Measurements from ENCODE around the gene RCSD1. TPM values are rescaled to one million over a fixed set of nuclear protein-coding genes. Genes with fewer than 3 reads are reported as not detected.

Gene RCSD1
- total RNA-seq, 1 donor from 2014 or later: 39.5 TPM

DNA sequence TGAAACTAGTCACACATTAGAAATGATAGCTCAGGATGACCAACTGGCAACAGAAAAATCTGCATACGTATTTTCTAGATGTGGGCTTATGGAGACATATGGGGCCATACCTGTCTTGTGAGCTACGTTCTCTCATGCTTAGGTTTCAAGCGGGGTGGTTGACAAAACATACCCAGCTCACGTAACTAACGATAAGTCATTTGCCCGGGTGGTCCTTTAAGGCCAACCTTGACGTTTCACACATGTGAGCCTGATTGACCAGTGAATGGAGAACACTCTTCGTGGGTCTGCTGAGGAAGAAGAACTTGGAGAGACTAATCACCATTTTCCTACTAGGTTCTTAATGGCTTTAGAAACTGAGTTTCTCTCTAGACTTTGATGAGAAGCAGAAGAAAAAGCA, 13.5 kb upstream of the RCSD1 start:
- no peaks in the 10 kb centered on the region for H3K27me3 Mint-ChIP-seq (ENCODE audit: unreplicated experiment)
- no peaks in the 10 kb centered on the region for H3K9me3 Mint-ChIP-seq (ENCODE audit: unreplicated experiment)
- H3K4me1 Mint-ChIP-seq (ENCODE audit: unreplicated experiment): peaks cover 32% of the 10 kb centered on the region
- no peak overlapping the region for H3K4me3 Mint-ChIP-seq (ENCODE audit: unreplicated experiment)
- DNase-seq (ENCODE audit: low spot score): no peak
- TF ChIP-seq, protein P1, sequence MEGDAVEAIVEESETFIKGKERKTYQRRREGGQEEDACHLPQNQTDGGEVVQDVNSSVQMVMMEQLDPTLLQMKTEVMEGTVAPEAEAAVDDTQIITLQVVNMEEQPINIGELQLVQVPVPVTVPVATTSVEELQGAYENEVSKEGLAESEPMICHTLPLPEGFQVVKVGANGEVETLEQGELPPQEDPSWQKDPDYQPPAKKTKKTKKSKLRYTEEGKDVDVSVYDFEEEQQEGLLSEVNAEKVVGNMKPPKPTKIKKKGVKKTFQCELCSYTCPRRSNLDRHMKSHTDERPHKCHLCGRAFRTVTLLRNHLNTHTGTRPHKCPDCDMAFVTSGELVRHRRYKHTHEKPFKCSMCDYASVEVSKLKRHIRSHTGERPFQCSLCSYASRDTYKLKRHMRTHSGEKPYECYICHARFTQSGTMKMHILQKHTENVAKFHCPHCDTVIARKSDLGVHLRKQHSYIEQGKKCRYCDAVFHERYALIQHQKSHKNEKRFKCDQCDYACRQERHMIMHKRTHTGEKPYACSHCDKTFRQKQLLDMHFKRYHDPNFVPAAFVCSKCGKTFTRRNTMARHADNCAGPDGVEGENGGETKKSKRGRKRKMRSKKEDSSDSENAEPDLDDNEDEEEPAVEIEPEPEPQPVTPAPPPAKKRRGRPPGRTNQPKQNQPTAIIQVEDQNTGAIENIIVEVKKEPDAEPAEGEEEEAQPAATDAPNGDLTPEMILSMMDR (IDR thresholded peaks at IDR 0.05; ENCODE audit: unreplicated experiment): no peak
- H3K36me3 Mint-ChIP-seq (ENCODE audit: low read depth, unreplicated experiment): no peaks in the 10 kb centered on the region
- peak overlapping the region; percentile 78 for H3K27ac Mint-ChIP-seq (ENCODE audit: unreplicated experiment)

DNA sequence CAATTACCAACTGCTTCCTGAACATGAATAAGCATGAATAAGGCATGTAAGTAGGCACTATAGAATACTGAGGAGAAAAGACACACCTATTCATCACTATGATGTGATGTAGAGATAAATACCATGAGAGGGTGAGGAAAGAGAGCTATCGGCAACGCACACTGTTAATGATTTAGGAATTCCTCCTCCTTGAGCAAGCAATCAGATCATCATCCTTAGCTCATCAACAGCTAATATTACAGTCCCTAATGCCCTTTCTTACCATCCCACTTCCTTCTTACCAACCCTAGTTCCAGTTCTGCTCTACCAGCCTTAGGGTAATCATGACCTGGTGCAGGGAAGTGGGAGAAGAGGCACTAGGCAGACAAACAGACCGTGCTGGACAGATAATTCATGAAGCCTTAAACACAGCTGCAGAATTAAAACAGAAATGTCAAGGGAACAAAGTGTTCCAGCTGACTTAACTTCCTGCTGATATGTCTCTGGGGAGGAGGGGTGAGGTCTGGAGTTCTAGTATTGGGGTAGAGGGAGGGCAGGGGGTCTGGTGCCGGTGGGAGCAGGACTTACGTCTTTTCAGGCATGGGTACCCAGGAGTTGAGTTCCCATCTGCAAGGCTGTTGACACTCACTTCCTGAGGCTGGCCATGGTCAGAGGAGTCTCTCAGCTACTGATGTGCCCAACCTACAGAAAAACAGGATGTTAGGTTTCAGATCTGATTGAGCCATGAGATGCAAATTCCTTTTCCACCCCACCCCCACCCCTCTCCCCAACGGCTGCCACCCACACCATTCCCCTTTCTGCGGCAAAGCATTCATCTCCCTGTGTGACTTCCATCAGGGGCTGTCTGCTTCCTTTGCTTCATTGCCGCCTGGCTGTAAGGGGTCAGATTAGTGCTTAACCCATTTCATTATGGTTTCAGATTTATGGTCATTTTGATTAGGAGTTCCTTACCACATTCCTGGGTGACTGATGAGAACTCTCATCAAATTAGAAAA, 12.6 kb upstream of the RCSD1 start:
- Mint-ChIP-seq H3K27ac (ENCODE audit: unreplicated experiment) (peak overlapping the region; percentile 78), H3K36me3 (ENCODE audit: low read depth, unreplicated experiment) (no peaks in the 10 kb centered on the region), H3K4me1 (ENCODE audit: unreplicated experiment) (peaks cover 38% of the 10 kb centered on the region), H3K4me3 (ENCODE audit: unreplicated experiment) (no peak overlapping the region), H3K9me3 (ENCODE audit: unreplicated experiment) (no peaks in the 10 kb centered on the region), H3K27me3 (ENCODE audit: unreplicated experiment) (no peaks in the 10 kb centered on the region)
- TF ChIP-seq, protein P1 (IDR thresholded peaks at IDR 0.05; ENCODE audit: unreplicated experiment): no peak
- no peak for DNase-seq (ENCODE audit: low spot score)

DNA sequence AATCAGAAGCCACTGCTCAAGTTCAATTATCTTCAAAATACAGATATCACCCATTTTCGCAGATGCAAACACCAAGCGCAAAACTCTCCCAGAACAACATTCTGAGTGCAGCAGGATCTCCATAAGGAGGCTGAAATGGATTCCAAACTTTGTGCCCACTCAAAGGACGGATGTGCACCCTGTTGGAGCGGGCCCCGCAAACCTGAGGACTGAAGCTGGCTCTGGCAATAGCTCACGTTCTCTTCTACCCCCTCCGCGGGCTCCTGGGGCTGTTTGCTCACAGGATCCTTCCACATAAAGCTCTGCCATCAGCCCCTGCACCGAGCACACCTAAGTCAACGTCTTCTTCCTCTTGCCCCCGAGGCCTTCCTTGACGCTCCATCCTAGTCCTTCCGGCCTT, 11.7 kb upstream of the RCSD1 start:
- no peaks in the 10 kb centered on the region for H3K27me3 Mint-ChIP-seq (ENCODE audit: unreplicated experiment)
- H3K4me3 Mint-ChIP-seq (ENCODE audit: unreplicated experiment): no peak overlapping the region
- no peak for DNase-seq (ENCODE audit: low spot score)
- no peaks in the 10 kb centered on the region for H3K9me3 Mint-ChIP-seq (ENCODE audit: unreplicated experiment)
- H3K4me1 Mint-ChIP-seq (ENCODE audit: unreplicated experiment): peaks cover 45% of the 10 kb centered on the region
- H3K27ac Mint-ChIP-seq (ENCODE audit: unreplicated experiment): peak overlapping the region; percentile 16
- no peaks in the 10 kb centered on the region for H3K36me3 Mint-ChIP-seq (ENCODE audit: low read depth, unreplicated experiment)
- TF ChIP-seq, protein P1 (IDR thresholded peaks at IDR 0.05; ENCODE audit: unreplicated experiment): no peak

DNA sequence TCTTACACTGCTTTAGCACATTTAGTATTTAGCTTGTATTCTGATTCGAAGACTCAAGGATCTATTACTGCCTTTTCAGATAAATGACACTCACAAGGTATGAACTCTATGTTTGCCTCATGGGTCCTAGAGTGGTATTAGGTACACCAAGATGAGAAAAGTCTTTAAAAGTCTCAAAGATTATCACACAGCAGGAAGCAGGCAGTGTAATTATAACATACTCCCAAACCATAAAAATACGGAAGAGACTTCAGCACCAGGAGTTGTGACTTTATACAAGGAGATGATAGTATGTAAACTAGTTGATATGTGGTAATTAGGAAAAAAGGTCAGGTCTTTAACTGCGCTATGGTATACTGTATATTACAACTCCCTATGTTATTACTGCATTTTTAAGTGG, 11.2 kb upstream of the RCSD1 start:
- Mint-ChIP-seq H3K36me3 (ENCODE audit: low read depth, unreplicated experiment) (no peaks in the 10 kb centered on the region), H3K27ac (ENCODE audit: unreplicated experiment) (no peak overlapping the region), H3K9me3 (ENCODE audit: unreplicated experiment) (no peaks in the 10 kb centered on the region), H3K4me3 (ENCODE audit: unreplicated experiment) (no peak overlapping the region), H3K4me1 (ENCODE audit: unreplicated experiment) (peaks cover 45% of the 10 kb centered on the region), H3K27me3 (ENCODE audit: unreplicated experiment) (no peaks in the 10 kb centered on the region)
- no peak for DNase-seq (ENCODE audit: low spot score)
- TF ChIP-seq, protein P1 (IDR thresholded peaks at IDR 0.05; ENCODE audit: unreplicated experiment): no peak

DNA sequence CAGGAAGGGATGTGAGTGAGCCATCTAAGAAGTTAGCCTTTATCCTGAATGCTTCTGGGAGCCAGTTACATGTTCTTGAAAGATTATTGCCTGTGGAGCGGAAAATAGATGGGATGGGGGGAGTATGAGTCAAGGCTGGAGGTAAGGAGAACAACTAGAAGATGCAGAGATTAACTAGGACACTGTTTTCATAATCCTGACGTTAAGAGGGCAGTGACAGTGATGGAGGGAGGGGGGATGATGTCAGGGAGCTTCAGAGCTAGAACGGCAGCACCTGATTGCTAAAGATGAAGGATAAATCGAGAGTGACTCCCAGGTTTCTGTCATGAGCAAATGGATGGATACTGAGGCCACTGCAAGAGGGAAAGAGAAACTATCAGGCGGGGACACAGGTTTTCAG, 10.0 kb upstream of the RCSD1 start:
- no peaks in the 10 kb centered on the region for H3K27me3 Mint-ChIP-seq (ENCODE audit: unreplicated experiment)
- TF ChIP-seq, protein P1 (IDR thresholded peaks at IDR 0.05; ENCODE audit: unreplicated experiment): no peak
- no peak overlapping the region for H3K27ac Mint-ChIP-seq (ENCODE audit: unreplicated experiment)
- H3K4me1 Mint-ChIP-seq (ENCODE audit: unreplicated experiment): peaks cover 45% of the 10 kb centered on the region
- H3K36me3 Mint-ChIP-seq (ENCODE audit: low read depth, unreplicated experiment): no peaks in the 10 kb centered on the region
- H3K9me3 Mint-ChIP-seq (ENCODE audit: unreplicated experiment): no peaks in the 10 kb centered on the region
- DNase-seq (ENCODE audit: low spot score): no peak
- no peak overlapping the region for H3K4me3 Mint-ChIP-seq (ENCODE audit: unreplicated experiment)

All from endothelial cell (in vitro differentiated cells).